ENCODE measurements around the gene PCDHB10. TPM values are rescaled to one million over a fixed set of nuclear protein-coding genes. Genes with fewer than 3 reads are reported as not detected.
A peak's percentile ranks its signal among the peaks of the same experiment; 100 is the strongest.
"Not testable (repeated sequence)": the region's sequence is repeated elsewhere in the genome, so short reads cannot be mapped to it uniquely, and the experiment has no call there.

The PCDHB10 gene
- total RNA-seq, 1 donor from 2014 or later: 9.3 TPM

DNA sequence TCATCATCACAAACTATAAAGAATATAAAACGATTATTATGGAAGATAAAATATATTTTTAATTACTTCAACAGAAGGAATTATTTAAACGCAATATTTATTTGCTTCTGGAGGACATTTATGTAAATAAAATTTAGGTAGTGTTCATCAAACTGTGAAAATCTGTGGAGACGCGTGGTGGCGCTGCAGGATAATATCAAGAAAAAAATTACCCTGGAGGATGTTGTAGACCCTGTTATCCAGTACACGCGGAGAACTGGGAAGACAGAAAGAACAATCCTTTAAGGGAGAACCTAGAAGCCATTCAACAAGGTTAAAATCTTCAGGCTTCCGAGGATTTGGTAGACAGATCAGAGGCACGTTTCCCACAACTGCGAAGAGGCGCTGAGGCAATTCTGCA lies 16.3 kb downstream of the PCDHB10 start, which contains the start of gene PCDHB12:
TSS of gene PCDHB12 (plus strand) at position 242 of the 400 bp plus-strand sequence. CDS start 189 bp downstream, outside the sequence.
- Mint-ChIP-seq H3K36me3 (peaks cover 8% of the 10 kb centered on the region), H3K27ac (no peak within 1 kb of the TSS), H3K9me3 (peaks cover 46% of the 10 kb centered on the region), H3K4me1 (no peaks in the 10 kb centered on the region), H3K4me3 (no peak within 1 kb of the TSS), H3K27me3 (ENCODE audit: insufficient read depth, low read depth) (no peaks in the 10 kb centered on the region)
- peak; percentile 22 for DNase-seq (ENCODE audit: low spot score)
- Histone ChIP-seq H3K4me2 (no peak within 1 kb of the TSS), H3K27ac (no peak within 1 kb of the TSS), H3K27me3 (no peaks in the 10 kb centered on the region), H4K20me1 (ENCODE audit: low read depth) (no peaks in the 10 kb centered on the region), H3F3A (ENCODE audit: low read depth) (no peaks in the 10 kb centered on the region), H3K4me1 (no peaks in the 10 kb centered on the region), H3K9me3 (ENCODE audit: low read depth) (no peaks in the 10 kb centered on the region), H2AFZ (replicated peaks) (no peak within 1 kb of the TSS), H3K9ac (no peak within 1 kb of the TSS), H3K79me2 (ENCODE audit: low read depth) (no peaks in the 10 kb centered on the region), H3K4me3 (no peak within 1 kb of the TSS), H3K36me3 (no peaks in the 10 kb centered on the region)
- TF ChIP-seq EZH2 (IDR thresholded peaks at IDR 0.05): no peak
- TF ChIP-seq, protein P1, sequence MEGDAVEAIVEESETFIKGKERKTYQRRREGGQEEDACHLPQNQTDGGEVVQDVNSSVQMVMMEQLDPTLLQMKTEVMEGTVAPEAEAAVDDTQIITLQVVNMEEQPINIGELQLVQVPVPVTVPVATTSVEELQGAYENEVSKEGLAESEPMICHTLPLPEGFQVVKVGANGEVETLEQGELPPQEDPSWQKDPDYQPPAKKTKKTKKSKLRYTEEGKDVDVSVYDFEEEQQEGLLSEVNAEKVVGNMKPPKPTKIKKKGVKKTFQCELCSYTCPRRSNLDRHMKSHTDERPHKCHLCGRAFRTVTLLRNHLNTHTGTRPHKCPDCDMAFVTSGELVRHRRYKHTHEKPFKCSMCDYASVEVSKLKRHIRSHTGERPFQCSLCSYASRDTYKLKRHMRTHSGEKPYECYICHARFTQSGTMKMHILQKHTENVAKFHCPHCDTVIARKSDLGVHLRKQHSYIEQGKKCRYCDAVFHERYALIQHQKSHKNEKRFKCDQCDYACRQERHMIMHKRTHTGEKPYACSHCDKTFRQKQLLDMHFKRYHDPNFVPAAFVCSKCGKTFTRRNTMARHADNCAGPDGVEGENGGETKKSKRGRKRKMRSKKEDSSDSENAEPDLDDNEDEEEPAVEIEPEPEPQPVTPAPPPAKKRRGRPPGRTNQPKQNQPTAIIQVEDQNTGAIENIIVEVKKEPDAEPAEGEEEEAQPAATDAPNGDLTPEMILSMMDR (IDR thresholded peaks at IDR 0.05): peak; percentile 47

DNA sequence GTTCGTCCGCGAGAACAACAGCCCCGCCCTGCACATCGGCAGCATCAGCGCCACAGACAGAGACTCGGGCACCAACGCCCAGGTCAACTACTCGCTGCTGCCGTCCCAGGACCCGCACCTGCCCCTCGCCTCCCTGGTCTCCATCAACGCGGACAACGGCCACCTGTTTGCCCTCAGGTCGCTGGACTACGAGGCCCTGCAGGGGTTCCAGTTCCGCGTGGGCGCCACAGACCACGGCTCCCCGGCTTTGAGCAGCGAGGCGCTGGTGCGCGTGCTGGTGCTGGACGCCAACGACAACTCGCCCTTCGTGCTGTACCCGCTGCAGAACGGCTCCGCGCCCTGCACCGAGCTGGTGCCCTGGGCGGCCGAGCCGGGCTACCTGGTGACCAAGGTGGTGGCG lies 18.1 kb downstream of the PCDHB10 start:
- not testable (repeated sequence) for H4K20me1 ChIP-seq (ENCODE audit: low read depth); H3K9me3 ChIP-seq (ENCODE audit: low read depth); H3K79me2 ChIP-seq (ENCODE audit: low read depth); H3F3A ChIP-seq (ENCODE audit: low read depth); H3K4me3 Mint-ChIP-seq; H3K4me1 Mint-ChIP-seq; H3K4me3 ChIP-seq; H3K27ac ChIP-seq; H3K27me3 Mint-ChIP-seq (ENCODE audit: insufficient read depth, low read depth); H3K27me3 ChIP-seq; DNase-seq (ENCODE audit: low spot score); H3K9ac ChIP-seq; H3K27ac Mint-ChIP-seq; H3K36me3 ChIP-seq; H3K4me1 ChIP-seq; H3K4me2 ChIP-seq; H2AFZ ChIP-seq (replicated peaks)
- peaks cover 53% of the 10 kb centered on the region for H3K9me3 Mint-ChIP-seq
- peaks cover 14% of the 10 kb centered on the region for H3K36me3 Mint-ChIP-seq

DNA sequence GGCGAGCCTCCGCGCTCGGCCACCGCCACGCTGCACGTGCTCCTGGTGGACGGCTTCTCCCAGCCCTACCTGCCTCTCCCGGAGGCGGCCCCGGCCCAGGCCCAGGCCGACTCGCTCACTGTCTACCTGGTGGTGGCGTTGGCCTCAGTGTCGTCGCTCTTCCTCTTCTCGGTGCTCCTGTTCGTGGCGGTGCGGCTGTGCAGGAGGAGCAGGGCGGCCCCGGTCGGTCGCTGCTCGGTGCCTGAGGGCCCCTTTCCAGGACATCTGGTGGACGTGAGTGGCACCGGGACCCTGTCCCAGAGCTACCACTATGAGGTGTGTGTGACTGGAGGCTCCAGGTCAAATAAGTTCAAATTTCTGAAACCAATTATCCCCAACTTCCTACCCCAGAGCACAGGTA lies 18.7 kb downstream of the PCDHB10 start:
- Mint-ChIP-seq H3K36me3 (peaks cover 13% of the 10 kb centered on the region), H3K9me3 (peaks cover 51% of the 10 kb centered on the region)
- DNase-seq (ENCODE audit: low spot score); H3K9ac ChIP-seq; H3K27me3 ChIP-seq; H2AFZ ChIP-seq (replicated peaks); H3K9me3 ChIP-seq (ENCODE audit: low read depth); H3K4me1 ChIP-seq; H4K20me1 ChIP-seq (ENCODE audit: low read depth); H3K79me2 ChIP-seq (ENCODE audit: low read depth); H3K27ac ChIP-seq; H3K4me3 ChIP-seq; H3K4me1 Mint-ChIP-seq; H3K36me3 ChIP-seq; H3K4me3 Mint-ChIP-seq; H3K27me3 Mint-ChIP-seq (ENCODE audit: insufficient read depth, low read depth); H3K4me2 ChIP-seq; H3K27ac Mint-ChIP-seq; H3F3A ChIP-seq (ENCODE audit: low read depth): not testable (repeated sequence)

DNA sequence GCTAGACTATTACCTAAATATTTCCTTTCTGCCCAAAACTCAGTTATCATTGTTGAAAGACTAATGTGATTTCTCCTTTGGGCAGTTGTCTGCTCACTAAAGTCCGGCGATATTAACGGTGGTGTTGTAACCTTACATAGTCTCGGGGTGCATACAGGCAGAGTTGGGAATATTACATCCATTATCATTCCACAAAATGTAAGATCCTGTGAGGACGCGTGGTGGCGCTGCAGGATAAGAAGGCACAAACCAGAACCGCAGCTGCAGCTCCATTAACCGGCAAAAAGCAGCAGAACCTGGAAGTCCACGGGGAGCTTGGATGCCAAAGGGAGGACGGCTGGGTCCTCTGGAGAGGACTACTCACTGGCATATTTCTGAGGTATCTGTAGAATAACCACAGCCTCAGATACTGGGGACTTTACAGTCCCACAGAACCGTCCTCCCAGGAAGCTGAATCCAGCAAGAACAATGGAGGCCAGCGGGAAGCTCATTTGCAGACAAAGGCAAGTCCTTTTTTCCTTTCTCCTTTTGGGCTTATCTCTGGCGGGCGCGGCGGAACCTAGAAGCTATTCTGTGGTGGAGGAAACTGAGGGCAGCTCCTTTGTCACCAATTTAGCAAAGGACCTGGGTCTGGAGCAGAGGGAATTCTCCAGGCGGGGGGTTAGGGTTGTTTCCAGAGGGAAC lies 21.6 kb downstream of the PCDHB10 start, which contains the start of gene PCDHB13:
TSS of gene PCDHB13 (plus strand) at position 264 of the 684 bp plus-strand sequence. CDS start at position 469, 205 bp downstream.
- H3K27me3 ChIP-seq; H3K4me1 ChIP-seq; H3K9ac ChIP-seq; H3K4me1 Mint-ChIP-seq; H3K27me3 Mint-ChIP-seq (ENCODE audit: insufficient read depth, low read depth); H3K36me3 ChIP-seq; H3K4me3 Mint-ChIP-seq; H3K4me3 ChIP-seq; H3F3A ChIP-seq (ENCODE audit: low read depth); H3K27ac ChIP-seq; H3K4me2 ChIP-seq; H4K20me1 ChIP-seq (ENCODE audit: low read depth); H3K27ac Mint-ChIP-seq; H3K9me3 ChIP-seq (ENCODE audit: low read depth); H3K79me2 ChIP-seq (ENCODE audit: low read depth): not testable (repeated sequence)
- TF ChIP-seq, protein P1 (IDR thresholded peaks at IDR 0.05): peak; percentile 58
- H2AFZ ChIP-seq (replicated peaks): peak within 1 kb of the TSS; percentile 63
- Mint-ChIP-seq H3K9me3 (peaks cover 55% of the 10 kb centered on the region), H3K36me3 (peaks cover 14% of the 10 kb centered on the region)
- DNase-seq (ENCODE audit: low spot score): peak; percentile 63

DNA sequence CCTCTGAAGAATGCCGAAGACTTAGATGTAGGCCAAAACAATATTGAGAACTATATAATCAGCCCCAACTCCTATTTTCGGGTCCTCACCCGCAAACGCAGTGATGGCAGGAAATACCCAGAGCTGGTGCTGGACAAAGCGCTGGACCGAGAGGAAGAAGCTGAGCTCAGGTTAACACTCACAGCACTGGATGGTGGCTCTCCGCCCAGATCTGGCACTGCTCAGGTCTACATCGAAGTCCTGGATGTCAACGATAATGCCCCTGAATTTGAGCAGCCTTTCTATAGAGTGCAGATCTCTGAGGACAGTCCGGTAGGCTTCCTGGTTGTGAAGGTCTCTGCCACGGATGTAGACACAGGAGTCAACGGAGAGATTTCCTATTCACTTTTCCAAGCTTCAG lies 22.4 kb downstream of the PCDHB10 start:
- not testable (repeated sequence) for H3K4me1 Mint-ChIP-seq; H3K4me2 ChIP-seq; H3K27me3 Mint-ChIP-seq (ENCODE audit: insufficient read depth, low read depth); H4K20me1 ChIP-seq (ENCODE audit: low read depth); H3K36me3 ChIP-seq; H3K9me3 ChIP-seq (ENCODE audit: low read depth); H3K4me1 ChIP-seq; H3K27me3 ChIP-seq; H3K27ac Mint-ChIP-seq; H3K27ac ChIP-seq; H3K9ac ChIP-seq; H3K4me3 Mint-ChIP-seq; H3F3A ChIP-seq (ENCODE audit: low read depth); H2AFZ ChIP-seq (replicated peaks); DNase-seq (ENCODE audit: low spot score); H3K4me3 ChIP-seq; H3K79me2 ChIP-seq (ENCODE audit: low read depth)
- H3K36me3 Mint-ChIP-seq: peaks cover 14% of the 10 kb centered on the region
- peaks cover 48% of the 10 kb centered on the region for H3K9me3 Mint-ChIP-seq

DNA sequence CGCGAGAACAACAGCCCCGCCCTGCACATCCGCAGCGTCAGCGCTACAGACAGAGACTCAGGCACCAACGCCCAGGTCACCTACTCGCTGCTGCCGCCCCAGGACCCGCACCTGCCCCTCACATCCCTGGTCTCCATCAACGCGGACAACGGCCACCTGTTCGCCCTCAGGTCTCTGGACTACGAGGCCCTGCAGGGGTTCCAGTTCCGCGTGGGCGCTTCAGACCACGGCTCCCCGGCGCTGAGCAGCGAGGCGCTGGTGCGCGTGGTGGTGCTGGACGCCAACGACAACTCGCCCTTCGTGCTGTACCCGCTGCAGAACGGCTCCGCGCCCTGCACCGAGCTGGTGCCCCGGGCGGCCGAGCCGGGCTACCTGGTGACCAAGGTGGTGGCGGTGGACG lies 23.4 kb downstream of the PCDHB10 start:
- Mint-ChIP-seq H3K9me3 (peaks cover 41% of the 10 kb centered on the region), H3K36me3 (peaks cover 10% of the 10 kb centered on the region)
- not testable (repeated sequence) for H3K79me2 ChIP-seq (ENCODE audit: low read depth); H3K27me3 Mint-ChIP-seq (ENCODE audit: insufficient read depth, low read depth); H3K4me3 ChIP-seq; H3K36me3 ChIP-seq; H3K9ac ChIP-seq; H3K4me1 ChIP-seq; H3K9me3 ChIP-seq (ENCODE audit: low read depth); H2AFZ ChIP-seq (replicated peaks); DNase-seq (ENCODE audit: low spot score); H3K4me1 Mint-ChIP-seq; H4K20me1 ChIP-seq (ENCODE audit: low read depth); H3K4me3 Mint-ChIP-seq; H3K4me2 ChIP-seq; H3K27me3 ChIP-seq; H3K27ac ChIP-seq; H3K27ac Mint-ChIP-seq; H3F3A ChIP-seq (ENCODE audit: low read depth)

Measured in neural progenitor cell (in vitro differentiated cells).